WERI-Rb-1 (cell line): ENCODE results near the gene RFNG.

Experiments used
- DNase-seq: peaks from one replicate; pipeline ENCODE4 v3.0.0-alpha.2; 2020
- H3K27ac ChIP-seq: fragments of 250-450 bp; sonication (Bioruptor Pico); 2 replicates; pipeline ENCODE4 v1.5.1; 2020; ENCODE audit warnings: mild to moderate bottlenecking, moderate library complexity
- H3K27me3 ChIP-seq: fragments of 250-450 bp; sonication (Bioruptor Pico); 2 replicates; pipeline ENCODE4 v1.5.1; 2021; ENCODE audit warnings: mild to moderate bottlenecking, low read depth, moderate library complexity; ENCODE audit not compliant: insufficient read depth, severe bottlenecking
- H3K36me3 ChIP-seq: fragments of 250-450 bp; sonication (Bioruptor Pico); 2 replicates; pipeline ENCODE4 v1.5.1; 2020; ENCODE audit warnings: mild to moderate bottlenecking, moderate library complexity
- H3K4me3 ChIP-seq: 2 replicates; pipeline ENCODE4 v1.5.1; 2011; ENCODE audit warnings: low read depth, mild to moderate bottlenecking, control low read depth, low read length
- H3K9me3 ChIP-seq: fragments of 250-450 bp; sonication (Bioruptor Pico); 2 replicates; pipeline ENCODE4 v1.5.1; 2021; ENCODE audit warnings: mild to moderate bottlenecking, moderate library complexity; ENCODE audit not compliant: severe bottlenecking
- CTCF ChIP-seq: IDR thresholded peaks from 2 replicates; pipeline ENCODE4 v1.5.1; 2011; ENCODE audit warnings: low read depth, mild to moderate bottlenecking, control low read depth, inconsistent platforms, low read length

RFNG gene

DNA sequence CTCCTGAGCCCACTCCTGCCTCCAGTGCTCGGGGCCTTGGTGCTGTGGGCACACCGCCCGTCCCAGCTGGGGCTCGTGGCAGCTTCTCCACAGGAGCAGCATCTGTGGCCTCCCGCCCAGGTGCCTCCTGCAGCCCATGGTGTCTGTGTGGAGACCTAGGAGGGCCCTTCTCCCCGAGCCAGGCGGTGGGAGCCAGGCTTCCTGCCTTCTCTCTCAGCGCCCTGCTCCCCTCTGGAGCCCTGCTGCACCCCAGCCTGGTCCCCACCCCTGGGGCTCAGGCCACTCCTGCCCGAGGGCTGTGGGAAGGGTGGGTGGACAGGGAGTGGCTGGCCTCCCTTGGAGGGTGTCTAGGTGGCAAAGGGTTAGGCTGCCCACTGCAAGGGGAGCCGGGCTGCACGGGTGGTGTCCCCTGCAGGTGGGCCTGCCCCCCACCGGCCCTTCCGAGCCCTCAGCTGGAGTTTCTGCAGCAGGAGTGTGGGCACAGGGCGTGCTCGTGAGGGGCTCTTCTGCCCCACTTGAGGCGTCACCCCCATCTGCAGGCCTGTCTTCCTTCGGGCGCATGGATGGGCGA lies 39.9 kb downstream of the RFNG start:
- no peak overlapping the region for H3K4me3 ChIP-seq
- H3K9me3 ChIP-seq = no peaks in the 10 kb centered on the region
- H3K27me3 ChIP-seq = no peaks in the 10 kb centered on the region
- TF ChIP-seq CTCF = no peak
- H3K36me3 ChIP-seq = peaks cover 19% of the 10 kb centered on the region
- no peak overlapping the region for H3K27ac ChIP-seq
- no peak for DNase-seq

DNA sequence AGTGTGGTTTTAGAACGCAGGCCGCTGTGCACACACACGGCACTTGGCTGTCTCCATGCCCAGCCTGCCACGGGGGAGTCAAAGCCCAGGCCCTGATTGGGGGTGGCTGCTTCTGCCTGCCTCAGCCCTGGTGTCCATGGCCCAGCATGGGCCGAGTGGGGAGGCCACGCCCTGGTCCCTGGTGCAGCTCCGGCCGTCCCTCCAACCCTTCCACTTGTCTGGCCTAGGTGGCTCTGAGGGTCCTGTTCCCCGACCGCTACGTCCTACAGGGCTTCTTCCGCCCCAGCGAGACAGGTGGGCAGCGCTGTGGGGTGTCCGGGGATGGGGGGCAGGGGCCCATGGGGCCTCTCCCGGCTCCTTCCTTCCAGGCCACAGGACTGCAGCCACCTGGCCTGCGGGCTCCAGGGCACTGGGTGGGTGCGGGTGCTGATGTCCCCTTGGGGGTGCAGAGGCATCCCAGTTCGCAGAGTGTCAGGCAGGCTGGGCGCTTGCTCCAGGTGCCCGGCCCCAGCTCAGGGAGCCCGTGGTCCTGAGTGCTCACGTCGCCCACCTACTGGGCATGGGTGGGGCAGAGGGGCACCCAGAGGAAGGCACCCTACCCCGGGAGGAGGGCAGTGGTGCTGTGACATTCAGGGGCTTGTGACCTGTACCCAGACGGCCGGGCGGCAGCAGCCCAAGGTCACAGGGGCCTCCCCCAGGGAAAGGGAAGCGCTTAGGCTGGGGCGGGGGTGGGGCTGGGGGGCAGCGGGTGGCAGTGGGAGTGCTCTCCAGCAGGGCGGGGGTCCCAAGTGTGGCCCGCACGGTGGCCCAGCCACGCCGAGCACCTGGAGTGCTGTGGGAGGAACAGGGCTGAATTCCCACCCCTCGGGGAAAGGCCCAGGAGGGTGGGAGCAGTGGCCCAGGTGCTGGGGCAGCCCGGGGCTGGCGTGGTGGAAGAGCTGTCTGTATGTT lies 40.8 kb downstream of the RFNG start:
- no peak for TF ChIP-seq CTCF
- DNase-seq = no peak

DNA sequence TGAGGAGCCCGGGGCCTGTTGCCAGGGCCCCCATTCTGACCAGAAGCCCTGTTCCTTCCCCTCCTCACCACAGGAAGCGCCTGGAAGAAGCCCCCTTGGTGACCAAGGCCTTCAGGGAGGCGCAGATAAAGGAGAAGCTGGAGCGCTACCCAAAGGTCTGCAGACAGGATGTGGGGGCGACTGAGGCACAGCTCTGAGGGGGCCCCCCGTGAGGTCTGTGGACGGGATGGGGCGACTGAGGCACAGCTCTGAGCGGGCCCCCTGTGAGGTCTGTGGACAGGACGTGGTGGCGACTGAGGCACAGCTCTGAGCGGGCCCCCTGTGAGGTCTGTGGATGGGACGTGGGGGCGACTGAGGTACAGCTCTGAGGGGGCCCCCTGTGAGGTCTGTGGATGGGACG lies 42.2 kb downstream of the RFNG start:
- H3K4me3 ChIP-seq = no peak overlapping the region
- H3K9me3 ChIP-seq = no peaks in the 10 kb centered on the region
- H3K27ac ChIP-seq = no peak overlapping the region
- DNase-seq = no peak
- no peaks in the 10 kb centered on the region for H3K27me3 ChIP-seq
- no peak for TF ChIP-seq CTCF
- peaks cover 21% of the 10 kb centered on the region for H3K36me3 ChIP-seq

More for the DNA sequence above, 40.8 kb downstream of the RFNG start:
- H3K4me3 ChIP-seq = no peak overlapping the region
- H3K27me3 ChIP-seq = no peaks in the 10 kb centered on the region
- no peak overlapping the region for H3K27ac ChIP-seq
- H3K36me3 ChIP-seq = peaks cover 16% of the 10 kb centered on the region
- no peaks in the 10 kb centered on the region for H3K9me3 ChIP-seq

GRCh38 chr17:82008941-82009405 lies 42.6 kb downstream of the RFNG start:
- Histone ChIP-seq H3K27me3 (no peaks in the 10 kb centered on the region), H3K36me3 (peaks cover 21% of the 10 kb centered on the region), H3K9me3 (no peaks in the 10 kb centered on the region), H3K27ac (no peak overlapping the region), H3K4me3 (no peak overlapping the region)
- TF ChIP-seq CTCF = no peak
- no peak for DNase-seq

GRCh38 chr17:82008258-82008940 lies 43.2 kb downstream of the RFNG start:
- H3K36me3 ChIP-seq = peaks cover 21% of the 10 kb centered on the region
- no peak for DNase-seq
- H3K27me3 ChIP-seq = no peaks in the 10 kb centered on the region
- no peaks in the 10 kb centered on the region for H3K9me3 ChIP-seq
- H3K27ac ChIP-seq = no peak overlapping the region
- no peak overlapping the region for H3K4me3 ChIP-seq
- no peak for TF ChIP-seq CTCF
